K562 (cell line): Measurements from ENCODE around the gene HMGB1. TPM values are rescaled to one million over a fixed set of nuclear protein-coding genes. Genes with fewer than 3 reads are reported as not detected.
A peak's percentile ranks its signal among the peaks of the same experiment; 100 is the strongest.

Experiments used
- CREB5 ChIP-seq: fragments of 250-450 bp; sonication (Bioruptor Pico); IDR thresholded peaks from 2 replicates; pipeline ENCODE4 v1.5.0; 2020; ENCODE audit warnings: mild to moderate bottlenecking
- FOXJ3 ChIP-seq: sonication (generic); formaldehyde crosslinking; IDR thresholded peaks from 2 replicates; pipeline ENCODE4 v1.4.0; 2020; ENCODE audit warnings: mild to moderate bottlenecking, missing genetic modification reagents
- KAT8 ChIP-seq: fragments of 450-650 bp; IDR thresholded peaks from 2 replicates; pipeline ENCODE4 v1.6.1; 2016; ENCODE audit warnings: low read depth, mild to moderate bottlenecking
- NFIX ChIP-seq: fragments of 250-450 bp; sonication (Bioruptor Pico); IDR thresholded peaks from 2 replicates; pipeline ENCODE4 v1.4.0; 2020; ENCODE audit warnings: low read depth, mild to moderate bottlenecking, moderate library complexity
- RBM39 ChIP-seq: fragments of 200-400 bp; formaldehyde crosslinking; optimal IDR thresholded peaks from 2 replicates; pipeline ENCODE3; 2018; ENCODE audit warnings: low read depth, low read length
- SMC3 ChIP-seq: conservative IDR thresholded peaks from 2 replicates; pipeline ENCODE4 v1.6.1; 2011; ENCODE audit warnings: low read depth, low read length, improper control_type of control experiment; ENCODE audit not compliant: insufficient read depth
- SRSF9 ChIP-seq: fragments of 200-400 bp; formaldehyde crosslinking; IDR thresholded peaks from 2 replicates; pipeline ENCODE4 v1.6.1; 2017; ENCODE audit warnings: low read depth, low read length, borderline replicate concordance
- TOE1 ChIP-seq, 2 experiments: fragments of 450-650 bp in 1 of 2; sonication (generic) in 1 of 2; formaldehyde crosslinking in 1 of 2; IDR thresholded peaks; 2 replicates each; pipeline versions ENCODE4 v1.7.1 to v1.8.0; 2016 to 2022; ENCODE audit warnings: borderline replicate concordance in 2 of 2, mild to moderate bottlenecking in 2 of 2, antibody characterized with exemption in 1 of 2, inconsistent platforms in 1 of 2, low read depth in 1 of 2, missing genetic modification reagents in 1 of 2, moderate library complexity in 1 of 2
- XRCC3 ChIP-seq: fragments of 450-650 bp; IDR thresholded peaks from 2 replicates; pipeline ENCODE4 v1.6.1; 2017; ENCODE audit warnings: mild to moderate bottlenecking, moderate library complexity
- ZNF12 ChIP-seq: sonication (generic); formaldehyde crosslinking; IDR thresholded peaks from 2 replicates; pipeline ENCODE4 v1.4.0; 2020; ENCODE audit warnings: mild to moderate bottlenecking, missing genetic modification reagents
- ZNF232 ChIP-seq: sonication (generic); formaldehyde crosslinking; IDR thresholded peaks from 2 replicates; pipeline ENCODE4 v1.8.0; 2022; ENCODE audit warnings: mild to moderate bottlenecking, missing genetic modification reagents
- ZNF239 ChIP-seq: fragments of 250-450 bp; sonication (Bioruptor Pico); IDR thresholded peaks from 2 replicates; pipeline ENCODE4 v1.4.0; 2020; ENCODE audit warnings: mild to moderate bottlenecking
- ZNF778 ChIP-seq: fragments of 450-650 bp; formaldehyde crosslinking; IDR thresholded peaks from 2 replicates; pipeline ENCODE4 v1.4.0; 2020; ENCODE audit warnings: mild to moderate bottlenecking, moderate library complexity
- polyA plus RNA-seq, 8 experiments: library from polyadenylated mRNA; depleted of rRNA in 4 of 8; stranded (reverse) in 5 of 8; unstranded in 3 of 8; fragments of >200 nt; fragmentation: Nextera tagmentation in 2 of 8; fragmentation: Illumina TruSeq in 1 of 8; extraction: Ambion mirVana in 2 of 8; extraction: Trizol in 1 of 8; gene quantifications; 2 replicates each; pipeline versions ENCODE4 v1.2.1 to v1.2.3, GENCODE V29; 2011 to 2014; ENCODE audit warnings: inconsistent platforms in 1 of 8, missing spikeins in 1 of 8
- total RNA-seq, 7 experiments: library from RNA; depleted of rRNA in 6 of 7; stranded (reverse); fragments of >200 nt in 6 of 7; fragmentation: Illumina TruSeq in 2 of 7; extraction: Trizol in 2 of 7; gene quantifications; 2 replicates each; pipeline versions ENCODE4 v1.2.1 to v1.2.3, GENCODE V29; 2011 to 2021; ENCODE audit warnings: low replicate concordance in 1 of 7
- TF ChIP-seq, protein P1 (sequence below): fragments of 200-800 bp; sonication (Bioruptor generic); IDR thresholded peaks from 2 replicates; pipeline ENCODE4 v1.6.1; 2016; ENCODE audit warnings: missing genetic modification characterization, missing compliant biosample characterization
- TF ChIP-seq, protein P2 (sequence below): IDR thresholded peaks from 2 replicates; pipeline ENCODE4 v1.6.1; 2011; ENCODE audit warnings: borderline replicate concordance, low read depth, mild to moderate bottlenecking, moderate library complexity, low read length; ENCODE audit not compliant: insufficient read depth, poor library complexity, severe bottlenecking
- TF ChIP-seq, protein P3 (sequence below): sonication (generic); formaldehyde crosslinking; IDR thresholded peaks from 2 replicates; pipeline ENCODE4 v1.8.0; 2023; ENCODE audit warnings: mild to moderate bottlenecking, missing genetic modification reagents

HMGB1 gene
- total and polyA plus RNA-seq, 9 of the 15 experiments (the other 6 are each of a cell fraction or from before 2014, with no cell fraction given): 442 to 1,896 (median 933) TPM

GRCh38 chr13:30408319-30409101, 57.2 kb downstream of the HMGB1 start (continued):
- TF ChIP-seq, protein P1, sequence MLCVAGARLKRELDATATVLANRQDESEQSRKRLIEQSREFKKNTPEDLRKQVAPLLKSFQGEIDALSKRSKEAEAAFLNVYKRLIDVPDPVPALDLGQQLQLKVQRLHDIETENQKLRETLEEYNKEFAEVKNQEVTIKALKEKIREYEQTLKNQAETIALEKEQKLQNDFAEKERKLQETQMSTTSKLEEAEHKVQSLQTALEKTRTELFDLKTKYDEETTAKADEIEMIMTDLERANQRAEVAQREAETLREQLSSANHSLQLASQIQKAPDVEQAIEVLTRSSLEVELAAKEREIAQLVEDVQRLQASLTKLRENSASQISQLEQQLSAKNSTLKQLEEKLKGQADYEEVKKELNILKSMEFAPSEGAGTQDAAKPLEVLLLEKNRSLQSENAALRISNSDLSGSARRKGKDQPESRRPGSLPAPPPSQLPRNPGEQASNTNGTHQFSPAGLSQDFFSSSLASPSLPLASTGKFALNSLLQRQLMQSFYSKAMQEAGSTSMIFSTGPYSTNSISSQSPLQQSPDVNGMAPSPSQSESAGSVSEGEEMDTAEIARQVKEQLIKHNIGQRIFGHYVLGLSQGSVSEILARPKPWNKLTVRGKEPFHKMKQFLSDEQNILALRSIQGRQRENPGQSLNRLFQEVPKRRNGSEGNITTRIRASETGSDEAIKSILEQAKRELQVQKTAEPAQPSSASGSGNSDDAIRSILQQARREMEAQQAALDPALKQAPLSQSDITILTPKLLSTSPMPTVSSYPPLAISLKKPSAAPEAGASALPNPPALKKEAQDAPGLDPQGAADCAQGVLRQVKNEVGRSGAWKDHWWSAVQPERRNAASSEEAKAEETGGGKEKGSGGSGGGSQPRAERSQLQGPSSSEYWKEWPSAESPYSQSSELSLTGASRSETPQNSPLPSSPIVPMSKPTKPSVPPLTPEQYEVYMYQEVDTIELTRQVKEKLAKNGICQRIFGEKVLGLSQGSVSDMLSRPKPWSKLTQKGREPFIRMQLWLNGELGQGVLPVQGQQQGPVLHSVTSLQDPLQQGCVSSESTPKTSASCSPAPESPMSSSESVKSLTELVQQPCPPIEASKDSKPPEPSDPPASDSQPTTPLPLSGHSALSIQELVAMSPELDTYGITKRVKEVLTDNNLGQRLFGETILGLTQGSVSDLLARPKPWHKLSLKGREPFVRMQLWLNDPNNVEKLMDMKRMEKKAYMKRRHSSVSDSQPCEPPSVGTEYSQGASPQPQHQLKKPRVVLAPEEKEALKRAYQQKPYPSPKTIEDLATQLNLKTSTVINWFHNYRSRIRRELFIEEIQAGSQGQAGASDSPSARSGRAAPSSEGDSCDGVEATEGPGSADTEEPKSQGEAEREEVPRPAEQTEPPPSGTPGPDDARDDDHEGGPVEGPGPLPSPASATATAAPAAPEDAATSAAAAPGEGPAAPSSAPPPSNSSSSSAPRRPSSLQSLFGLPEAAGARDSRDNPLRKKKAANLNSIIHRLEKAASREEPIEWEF (CRISPR knock-in tag): no peak
- TF ChIP-seq SMC3: 0 out of 2 replicates have a peak, but pooled peaks have one; percentile 19
- TF ChIP-seq TOE1 (IDR thresholded peaks at IDR 0.05; ENCODE audit: borderline replicate concordance): no peak
- TF ChIP-seq TOE1 (CRISPR knock-in tag; IDR thresholded peaks at IDR 0.05; ENCODE audit: borderline replicate concordance, low read depth): no peak
- no peak; the same call in 1 of the 2 replicates for TF ChIP-seq ZNF12 (CRISPR knock-in tag)
- TF ChIP-seq RBM39: no peak
- TF ChIP-seq, protein P2, sequence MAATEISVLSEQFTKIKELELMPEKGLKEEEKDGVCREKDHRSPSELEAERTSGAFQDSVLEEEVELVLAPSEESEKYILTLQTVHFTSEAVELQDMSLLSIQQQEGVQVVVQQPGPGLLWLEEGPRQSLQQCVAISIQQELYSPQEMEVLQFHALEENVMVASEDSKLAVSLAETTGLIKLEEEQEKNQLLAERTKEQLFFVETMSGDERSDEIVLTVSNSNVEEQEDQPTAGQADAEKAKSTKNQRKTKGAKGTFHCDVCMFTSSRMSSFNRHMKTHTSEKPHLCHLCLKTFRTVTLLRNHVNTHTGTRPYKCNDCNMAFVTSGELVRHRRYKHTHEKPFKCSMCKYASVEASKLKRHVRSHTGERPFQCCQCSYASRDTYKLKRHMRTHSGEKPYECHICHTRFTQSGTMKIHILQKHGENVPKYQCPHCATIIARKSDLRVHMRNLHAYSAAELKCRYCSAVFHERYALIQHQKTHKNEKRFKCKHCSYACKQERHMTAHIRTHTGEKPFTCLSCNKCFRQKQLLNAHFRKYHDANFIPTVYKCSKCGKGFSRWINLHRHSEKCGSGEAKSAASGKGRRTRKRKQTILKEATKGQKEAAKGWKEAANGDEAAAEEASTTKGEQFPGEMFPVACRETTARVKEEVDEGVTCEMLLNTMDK: peak; percentile 4
- no peak for TF ChIP-seq FOXJ3 (CRISPR knock-in tag)
- TF ChIP-seq ZNF232 (CRISPR knock-in tag): peak; percentile 93
- no peak for TF ChIP-seq SRSF9
- no peak for TF ChIP-seq XRCC3
- no peak for TF ChIP-seq ZNF239 (CRISPR knock-in tag)
- no peak for TF ChIP-seq NFIX
- TF ChIP-seq ZNF778 (CRISPR knock-in tag): no peak
- TF ChIP-seq KAT8: no peak
- no peak for TF ChIP-seq CREB5
- TF ChIP-seq, protein P3, sequence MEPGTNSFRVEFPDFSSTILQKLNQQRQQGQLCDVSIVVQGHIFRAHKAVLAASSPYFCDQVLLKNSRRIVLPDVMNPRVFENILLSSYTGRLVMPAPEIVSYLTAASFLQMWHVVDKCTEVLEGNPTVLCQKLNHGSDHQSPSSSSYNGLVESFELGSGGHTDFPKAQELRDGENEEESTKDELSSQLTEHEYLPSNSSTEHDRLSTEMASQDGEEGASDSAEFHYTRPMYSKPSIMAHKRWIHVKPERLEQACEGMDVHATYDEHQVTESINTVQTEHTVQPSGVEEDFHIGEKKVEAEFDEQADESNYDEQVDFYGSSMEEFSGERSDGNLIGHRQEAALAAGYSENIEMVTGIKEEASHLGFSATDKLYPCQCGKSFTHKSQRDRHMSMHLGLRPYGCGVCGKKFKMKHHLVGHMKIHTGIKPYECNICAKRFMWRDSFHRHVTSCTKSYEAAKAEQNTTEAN (CRISPR knock-in tag): peak; percentile 42; the same call in 1 of the 2 replicates
